ENCODE data around the gene TOP3B. TPM values are rescaled to one million over a fixed set of nuclear protein-coding genes. Genes with fewer than 3 reads are reported as not detected.

The TOP3B gene
- polyA plus RNA-seq, 3 donors, result 9.0 to 31.9 (median 9.5) TPM

GRCh38 chr22:21980547-21980946 lies 2.0 kb downstream of the TOP3B start:
- DNase-seq, result no peak
- Mint-ChIP-seq H3K4me1 (peaks cover 22% of the 10 kb centered on the region), H3K36me3 (peaks cover 16 to 24% of the 10 kb centered on the region in 2 donors), H3K9me3 (no peaks in the 10 kb centered on the region), H3K4me3 (no peak overlapping the region), H3K27ac (peak overlapping the region in 1 of 7 donors; percentile 18), H3K27me3 (ENCODE audit: low read depth in 3 of 3) (no peaks in the 10 kb centered on the region)
- Histone ChIP-seq H2AFZ (ENCODE audit: insufficient read depth, low read depth, low read length, poor library complexity, severe bottlenecking) (no peak overlapping the region), H3K4me3 (replicated peaks in 1 of 3; ENCODE audit: low read depth in 2 of 3, low read length in 3 of 3) (no peak overlapping the region), H3K36me3 (replicated peaks in 1 of 2; ENCODE audit: control insufficient read depth in 1 of 2, insufficient read depth in 2 of 2, low read length in 2 of 2) (peaks cover 7 to 25% of the 10 kb centered on the region in 2 donors), H3K9ac (ENCODE audit: insufficient read depth, low read length, poor library complexity, severe bottlenecking) (no peak overlapping the region), H3K27me3 (ENCODE audit: control insufficient read depth in 2 of 2, insufficient read depth in 2 of 2, low read length in 2 of 2) (no peaks in the 10 kb centered on the region), H3K79me2 (ENCODE audit: insufficient read depth, low read length) (peaks cover 60% of the 10 kb centered on the region), H3K4me2 (replicated peaks; ENCODE audit: extremely low read depth, low read length, poor library complexity, severe bottlenecking) (no peak overlapping the region), H3K27ac (ENCODE audit: low read depth in 1 of 2, low read length in 2 of 2) (peak overlapping the region in 1 of 2 donors; percentile 31), H3K4me1 (ENCODE audit: control insufficient read depth in 1 of 2, insufficient read depth in 2 of 2, low read length in 2 of 2) (peaks cover 11 to 14% of the 10 kb centered on the region in 2 donors), H4K20me1 (ENCODE audit: insufficient read depth, low read length) (peaks cover 36% of the 10 kb centered on the region), H3K9me3 (replicated peaks in 1 of 2; ENCODE audit: control insufficient read depth in 1 of 2, insufficient read depth in 1 of 2, low read length in 2 of 2) (no peaks in the 10 kb centered on the region)
- no peak for TF ChIP-seq CTCF (IDR thresholded peaks at IDR 0.05)
- WGBS (ENCODE audit: insufficient coverage), result 98% methylated on average over 5 of the region's 7 CpGs
- intact Hi-C loops (cut with micrococcal nuclease), result no loop called here

- DNase-seq, result no peak
- TF ChIP-seq CTCF (IDR thresholded peaks at IDR 0.05), result no peak
- peaks cover 63% of the 10 kb centered on the region for H3K79me2 ChIP-seq (ENCODE audit: insufficient read depth, low read length)
- no peaks in the 10 kb centered on the region for H3K9me3 ChIP-seq (replicated peaks in 1 of 2; ENCODE audit: control insufficient read depth in 1 of 2, insufficient read depth in 1 of 2, low read length in 2 of 2)
- peaks cover 32 to 42% of the 10 kb centered on the region in 2 donors for H3K36me3 Mint-ChIP-seq
- peaks cover 25 to 43% of the 10 kb centered on the region in 2 donors for H3K36me3 ChIP-seq (replicated peaks in 1 of 2; ENCODE audit: control insufficient read depth in 1 of 2, insufficient read depth in 2 of 2, low read length in 2 of 2)
- no peaks in the 10 kb centered on the region for H3K27me3 ChIP-seq (ENCODE audit: control insufficient read depth in 2 of 2, insufficient read depth in 2 of 2, low read length in 2 of 2)
- peaks cover 11 to 14% of the 10 kb centered on the region in 2 donors for H3K4me1 ChIP-seq (ENCODE audit: control insufficient read depth in 1 of 2, insufficient read depth in 2 of 2, low read length in 2 of 2)
- H4K20me1 ChIP-seq (ENCODE audit: insufficient read depth, low read length), result peaks cover 40% of the 10 kb centered on the region
- H3K9me3 Mint-ChIP-seq, result no peaks in the 10 kb centered on the region
- H3K4me3 ChIP-seq (replicated peaks in 1 of 3; ENCODE audit: low read depth in 2 of 3, low read length in 3 of 3), result no peak overlapping the region
- no peak overlapping the region for H2AFZ ChIP-seq (ENCODE audit: insufficient read depth, low read depth, low read length, poor library complexity, severe bottlenecking)
- 91% methylated on average over 11 of the region's 11 CpGs for WGBS (ENCODE audit: insufficient coverage)
- peaks cover 22% of the 10 kb centered on the region for H3K4me1 Mint-ChIP-seq
- H3K9ac ChIP-seq (ENCODE audit: insufficient read depth, low read length, poor library complexity, severe bottlenecking), result no peak overlapping the region
- no peaks in the 10 kb centered on the region for H3K27me3 Mint-ChIP-seq (ENCODE audit: low read depth in 3 of 3)
- H3K4me2 ChIP-seq (replicated peaks; ENCODE audit: extremely low read depth, low read length, poor library complexity, severe bottlenecking), result no peak overlapping the region
- peak overlapping the region in 4 of 7 donors; percentile 11 to 74 (median 63) for H3K27ac Mint-ChIP-seq
- H3K4me3 Mint-ChIP-seq, result no peak overlapping the region
- intact Hi-C loops (cut with micrococcal nuclease), result no loop called here
- no peak overlapping the region for H3K27ac ChIP-seq (ENCODE audit: low read depth in 1 of 2, low read length in 2 of 2)
Measured at GRCh38 chr22:21978564-21979386, 3.8 kb downstream of the TOP3B start.
